Large intestine (tissue), 3 donors: Measurements from ENCODE around the gene UBC. TPM values are rescaled to one million over a fixed set of nuclear protein-coding genes. Genes with fewer than 3 reads are reported as not detected.
"Not testable (repeated sequence)": the region's sequence is repeated elsewhere in the genome, so short reads cannot be mapped to it uniquely, and the experiment has no call there.

Experiments used
- DNase-seq, 2 donors: peaks; one replicate each; pipeline versions ENCODE4 v3.0.0 to v3.0.0-alpha.2; 2013
- H3K27ac ChIP-seq: one replicate; pipeline ENCODE4 v1.5.1; 2013; ENCODE audit warnings: low read length
- H3K27me3 ChIP-seq: 2 replicates; pipeline ENCODE4 v1.6.1; 2013; ENCODE audit warnings: low read length; ENCODE audit not compliant: control insufficient read depth, insufficient read depth
- H3K36me3 ChIP-seq: 2 replicates; pipeline ENCODE4 v1.6.1; 2013; ENCODE audit warnings: low read length; ENCODE audit not compliant: control insufficient read depth, insufficient read depth
- H3K4me1 ChIP-seq: one replicate; pipeline ENCODE4 v1.6.1; 2013; ENCODE audit warnings: low read length; ENCODE audit not compliant: control insufficient read depth, insufficient read depth
- H3K4me3 ChIP-seq: one replicate; pipeline ENCODE4 v1.5.1; 2013; ENCODE audit warnings: low read length
- H3K9me3 ChIP-seq: one replicate; pipeline ENCODE4 v1.6.1; 2013; ENCODE audit warnings: mild to moderate bottlenecking, low read depth, low read length, moderate library complexity; ENCODE audit not compliant: control insufficient read depth
- WGBS: methylation state at CpG from one replicate; pipeline ENCODE4 v1.1.5; 2013; ENCODE audit warnings: low lambda C conversion rate; ENCODE audit not compliant: insufficient coverage; 5-methylcytosine and 5-hydroxymethylcytosine counted together
- polyA plus RNA-seq: library from polyadenylated mRNA; unstranded; fragments of 120-200 nt; gene quantifications from one replicate; pipeline ENCODE4 v1.2.1, GENCODE V29; 2013

Gene UBC
- polyA plus RNA-seq, 1 donor: 763 TPM

GRCh38 chr12:124938587-124938986, 24.1 kb upstream of the UBC start:
- H3K27me3 ChIP-seq: no peaks in the 10 kb centered on the region
- peak overlapping the region; percentile 64 for H3K4me3 ChIP-seq
- H3K36me3 ChIP-seq: no peaks in the 10 kb centered on the region
- WGBS: 12% methylated on average over 4 of the region's 6 CpGs
- H3K9me3 ChIP-seq: no peaks in the 10 kb centered on the region
- peak in 1 of 2 donors; percentile 47 for DNase-seq
- peaks cover 12% of the 10 kb centered on the region for H3K4me1 ChIP-seq
- H3K27ac ChIP-seq: peak overlapping the region; percentile 94

- peaks cover 12% of the 10 kb centered on the region for H3K4me1 ChIP-seq
- WGBS: 55% methylated on average over 2 of the region's 5 CpGs
- no peaks in the 10 kb centered on the region for H3K9me3 ChIP-seq
- H3K27me3 ChIP-seq: no peaks in the 10 kb centered on the region
- H3K36me3 ChIP-seq: no peaks in the 10 kb centered on the region
- no peak overlapping the region for H3K27ac ChIP-seq
- DNase-seq: no peak
- no peak overlapping the region for H3K4me3 ChIP-seq
Measured at GRCh38 chr12:124938108-124938507, 23.7 kb upstream of the UBC start.

- H3K4me1 ChIP-seq, H3K9me3 ChIP-seq, H3K27ac ChIP-seq, H3K4me3 ChIP-seq, DNase-seq, H3K36me3 ChIP-seq, H3K27me3 ChIP-seq: not testable (repeated sequence)
- WGBS: 100% methylated on average over 3 of the region's 9 CpGs
Measured at GRCh38 chr12:124931528-124931927, 17.1 kb upstream of the UBC start.

- Histone ChIP-seq H3K27me3 (no peaks in the 10 kb centered on the region), H3K9me3 (no peaks in the 10 kb centered on the region), H3K4me3 (no peak overlapping the region), H3K27ac (no peak overlapping the region), H3K36me3 (no peaks in the 10 kb centered on the region), H3K4me1 (peaks cover 5% of the 10 kb centered on the region)
- no peak for DNase-seq
Measured at GRCh38 chr12:124930586-124930985, 16.1 kb upstream of the UBC start.

- Histone ChIP-seq H3K4me1 (peaks cover 5% of the 10 kb centered on the region), H3K27me3 (no peaks in the 10 kb centered on the region), H3K27ac (no peak overlapping the region), H3K4me3 (no peak overlapping the region), H3K9me3 (no peaks in the 10 kb centered on the region), H3K36me3 (no peaks in the 10 kb centered on the region)
- 90% methylated on average over 4 of the region's 9 CpGs for WGBS
- DNase-seq: no peak
Measured at GRCh38 chr12:124929649-124930419, 15.4 kb upstream of the UBC start.

- Histone ChIP-seq H3K4me1 (peaks cover 5% of the 10 kb centered on the region), H3K27ac (peak overlapping the region; percentile 93), H3K27me3 (no peaks in the 10 kb centered on the region), H3K4me3 (peak overlapping the region; percentile 65), H3K36me3 (no peaks in the 10 kb centered on the region), H3K9me3 (no peaks in the 10 kb centered on the region)
- 100% methylated on average over 1 of the region's 11 CpGs for WGBS
- no peak for DNase-seq
Measured at GRCh38 chr12:124928912-124929530, 14.6 kb upstream of the UBC start.

- H3K4me1 ChIP-seq: peaks cover 5% of the 10 kb centered on the region
- H3K9me3 ChIP-seq: no peaks in the 10 kb centered on the region
- no CpG with 5 or more reads among the region's 36 CpGs for WGBS
- H3K27me3 ChIP-seq: no peaks in the 10 kb centered on the region
- H3K4me3 ChIP-seq: peak overlapping the region; percentile 65
- peak overlapping the region; percentile 93 for H3K27ac ChIP-seq
- DNase-seq: peak; percentile 86 to 93
- H3K36me3 ChIP-seq: no peaks in the 10 kb centered on the region
Measured at GRCh38 chr12:124928095-124928911, 13.9 kb upstream of the UBC start.

- peaks cover 5% of the 10 kb centered on the region for H3K4me1 ChIP-seq
- H3K27me3 ChIP-seq: no peaks in the 10 kb centered on the region
- DNase-seq: peak; percentile 87 to 93
- H3K9me3 ChIP-seq: no peaks in the 10 kb centered on the region
- peak overlapping the region; percentile 65 for H3K4me3 ChIP-seq
- WGBS: no CpG with 5 or more reads among the region's 45 CpGs
- H3K36me3 ChIP-seq: no peaks in the 10 kb centered on the region
- H3K27ac ChIP-seq: peak overlapping the region; percentile 93
Measured at GRCh38 chr12:124927201-124928094, 13.0 kb upstream of the UBC start.

GRCh38 chr12:124925782-124926181, 11.3 kb upstream of the UBC start:
- WGBS: no CpG with 5 or more reads among the region's 7 CpGs
- H3K27ac ChIP-seq, H3K4me3 ChIP-seq, H3K36me3 ChIP-seq, H3K9me3 ChIP-seq, DNase-seq, H3K27me3 ChIP-seq: not testable (repeated sequence)
- peaks cover 13% of the 10 kb centered on the region for H3K4me1 ChIP-seq

GRCh38 chr12:124925117-124925516, 10.7 kb upstream of the UBC start:
- Histone ChIP-seq H3K27ac (no peak overlapping the region), H3K4me3 (no peak overlapping the region), H3K27me3 (no peaks in the 10 kb centered on the region), H3K4me1 (peaks cover 13% of the 10 kb centered on the region), H3K36me3 (no peaks in the 10 kb centered on the region), H3K9me3 (no peaks in the 10 kb centered on the region)
- no CpG with 5 or more reads among the region's 10 CpGs for WGBS
- DNase-seq: no peak
